H1 (cell line): ENCODE measurements around the gene SBDS. TPM values are rescaled to one million over a fixed set of nuclear protein-coding genes. Genes with fewer than 3 reads are reported as not detected.
"Not testable (repeated sequence)": the region's sequence is repeated elsewhere in the genome, so short reads cannot be mapped to it uniquely, and the experiment has no call there.

Experiments used
- CTCF ChIA-PET: fragments of 300-600 bp; sonication (Branson Sonifier 250); formaldehyde crosslinking; loops from one replicate; lab custom pipeline; 2021; ENCODE audit not compliant: partially characterized antibody; lab: Charles Lee
- POLR2A ChIA-PET: fragments of 300-600 bp; sonication (Branson Sonifier 250); formaldehyde crosslinking; loops from one replicate; lab custom pipeline; 2021; ENCODE audit warnings: inconsistent platforms; ENCODE audit not compliant: partially characterized antibody; lab: Charles Lee
- DNase-seq, 2 experiments: peaks; one replicate each; pipeline versions ENCODE4 v3.0.0 to v3.0.0-alpha.2; 2010 to 2022; ENCODE audit warnings: low spot score in 2 of 2, low read depth in 1 of 2, mixed read lengths in 1 of 2
- FAIRE-seq: peaks from 2 replicates; lab custom pipeline; 2011; peaks lifted over from hg19 to GRCh38; lab: Jason Lieb, UNC
- H2AFZ ChIP-seq: 2 replicates; pipeline ENCODE4 v1.8.1; 2012; ENCODE audit warnings: low read length, inconsistent platforms
- H2AK5ac ChIP-seq: 2 replicates; pipeline ENCODE4 v1.6.1; 2013; ENCODE audit warnings: low read depth, low read length
- H2BK120ac ChIP-seq: replicated peaks from 2 replicates; pipeline ENCODE3; 2013; ENCODE audit warnings: low read depth, low read length, inconsistent platforms
- H2BK12ac ChIP-seq: 2 replicates; pipeline ENCODE4 v1.6.1; 2013; ENCODE audit warnings: low read depth, low read length
- H2BK15ac ChIP-seq: 2 replicates; pipeline ENCODE4 v1.6.1; 2013; ENCODE audit warnings: low read length
- H2BK20ac ChIP-seq: 2 replicates; pipeline ENCODE4 v1.6.1; 2013; ENCODE audit warnings: low read length
- H2BK5ac ChIP-seq: 2 replicates; pipeline ENCODE4 v1.6.1; 2013; ENCODE audit warnings: low read depth, low read length
- H3K14ac ChIP-seq: 2 replicates; pipeline ENCODE4 v1.6.1; 2013; ENCODE audit warnings: inconsistent platforms; ENCODE audit not compliant: insufficient read length
- H3K18ac ChIP-seq: 2 replicates; pipeline ENCODE4 v1.6.1; 2013; ENCODE audit warnings: low read length; ENCODE audit errors: extremely low read depth
- H3K23ac ChIP-seq: 2 replicates; pipeline ENCODE4 v1.6.1; 2013; ENCODE audit warnings: inconsistent platforms; ENCODE audit not compliant: insufficient read length
- H3K23me2 ChIP-seq: 2 replicates; pipeline ENCODE4 v1.6.1; 2013; ENCODE audit warnings: low read depth, low read length
- H3K27ac ChIP-seq: 2 replicates; pipeline ENCODE4 v1.6.1; 2011; ENCODE audit warnings: low read depth, low read length, inconsistent platforms
- H3K27me3 ChIP-seq, 4 experiments: replicated peaks in 1 of 4; 1 replicate in 1 of 4; 2 replicates in 3 of 4; pipeline versions ENCODE4 v1.6.1 to v1.8.1; 2011 to 2013; ENCODE audit warnings: low read length in 3 of 4, mild to moderate bottlenecking in 3 of 4, inconsistent platforms in 2 of 4, mixed read lengths in 2 of 4, moderate library complexity in 1 of 4; ENCODE audit not compliant: control insufficient read depth in 3 of 4, insufficient read depth in 3 of 4; ENCODE audit errors: extremely low read depth in 1 of 4
- H3K36me3 ChIP-seq, 4 experiments: 2 replicates each; pipeline versions ENCODE4 v1.6.1 to v1.8.1; 2011 to 2013; ENCODE audit warnings: mild to moderate bottlenecking in 4 of 4, low read length in 3 of 4, moderate library complexity in 2 of 4, control low read depth in 1 of 4, inconsistent platforms in 1 of 4; ENCODE audit not compliant: insufficient read depth in 4 of 4, control insufficient read depth in 2 of 4
- H3K4ac ChIP-seq: replicated peaks from 2 replicates; pipeline ENCODE3; 2013; ENCODE audit warnings: low read length, low read depth, mixed read lengths, inconsistent platforms; ENCODE audit not compliant: insufficient read length
- H3K4me1 ChIP-seq, 4 experiments: replicated peaks in 1 of 4; 1 replicate in 1 of 4; 2 replicates in 3 of 4; pipeline versions ENCODE4 v1.6.1 to v1.8.1; 2011 to 2013; ENCODE audit warnings: low read length in 3 of 4, inconsistent platforms in 2 of 4, mixed read lengths in 1 of 4; ENCODE audit not compliant: insufficient read depth in 4 of 4, control insufficient read depth in 3 of 4
- H3K4me2 ChIP-seq, 2 experiments: 2 replicates each; pipeline versions ENCODE4 v1.6.1 to v1.8.1; 2011 to 2013; ENCODE audit warnings: low read depth in 2 of 2, low read length in 2 of 2, control low read depth in 1 of 2, inconsistent platforms in 1 of 2, mild to moderate bottlenecking in 1 of 2; ENCODE audit not compliant: insufficient read depth in 1 of 2
- H3K4me3 ChIP-seq, 4 experiments: fragments of 200-600, 300-600 bp in 1 of 4; sonication (generic), shearing (Covaris generic), sonication (Bioruptor Twin) in 1 of 4; 2 replicates each; pipeline versions ENCODE4 v1.5.1 to v1.8.1; 2011 to 2016; ENCODE audit warnings: low read length in 4 of 4, low read depth in 3 of 4, control low read depth in 2 of 4, inconsistent platforms in 2 of 4, mild to moderate bottlenecking in 2 of 4, mixed read lengths in 1 of 4, moderate library complexity in 1 of 4; ENCODE audit not compliant: insufficient read depth in 2 of 4; ENCODE audit errors: extremely low read depth in 1 of 4
- H3K56ac ChIP-seq: replicated peaks from 2 replicates; pipeline ENCODE3; 2013; ENCODE audit warnings: low read depth, mild to moderate bottlenecking, mixed read lengths, low read length, inconsistent platforms; ENCODE audit not compliant: insufficient read length
- H3K79me1 ChIP-seq: 2 replicates; pipeline ENCODE4 v1.6.1; 2013; ENCODE audit warnings: low read depth, low read length, control low read depth
- H3K79me2 ChIP-seq, 2 experiments: 2 replicates each; pipeline versions ENCODE4 v1.6.1 to v1.8.1; 2012 to 2013; ENCODE audit warnings: low read length in 2 of 2, mild to moderate bottlenecking in 2 of 2, inconsistent platforms in 1 of 2; ENCODE audit not compliant: insufficient read depth in 2 of 2, control insufficient read depth in 1 of 2
- H3K9ac ChIP-seq, 4 experiments: replicated peaks in 1 of 4; 1 replicate in 1 of 4; 2 replicates in 3 of 4; pipeline versions ENCODE4 v1.6.1 to v1.8.1; 2011 to 2013; ENCODE audit warnings: low read depth in 3 of 4, low read length in 3 of 4, control low read depth in 2 of 4, mild to moderate bottlenecking in 2 of 4, moderate library complexity in 2 of 4, inconsistent platforms in 1 of 4; ENCODE audit errors: extremely low read depth in 1 of 4
- H3K9me3 ChIP-seq, 2 experiments: 2 replicates each; pipeline versions ENCODE4 v1.6.1 to v1.8.1; 2012 to 2013; ENCODE audit warnings: mild to moderate bottlenecking in 2 of 2, moderate library complexity in 2 of 2, control low read depth in 1 of 2, inconsistent platforms in 1 of 2, low read depth in 1 of 2, low read length in 1 of 2, mixed read lengths in 1 of 2; ENCODE audit not compliant: insufficient read depth in 2 of 2
- H4K20me1 ChIP-seq, 2 experiments: replicated peaks in 1 of 2; 2 replicates each; pipeline versions ENCODE3 to v1.8.1; 2011 to 2013; ENCODE audit warnings: inconsistent platforms in 2 of 2, low read length in 2 of 2, mild to moderate bottlenecking in 1 of 2; ENCODE audit not compliant: insufficient read depth in 2 of 2, control insufficient read depth in 1 of 2
- H4K5ac ChIP-seq: 2 replicates; pipeline ENCODE4 v1.6.1; 2013; ENCODE audit warnings: low read length, low read depth, mixed read lengths, inconsistent platforms; ENCODE audit not compliant: insufficient read length
- H4K8ac ChIP-seq: 2 replicates; pipeline ENCODE4 v1.8.0; 2013; ENCODE audit warnings: mild to moderate bottlenecking, moderate library complexity, low read length, inconsistent platforms; ENCODE audit not compliant: insufficient read depth; ENCODE audit errors: extremely low read depth
- H4K91ac ChIP-seq: replicated peaks from 2 replicates; pipeline ENCODE3; 2013; ENCODE audit warnings: low read length, mixed read lengths, inconsistent platforms; ENCODE audit not compliant: insufficient read length
- WGBS, 2 experiments: shearing (Covaris generic) in 1 of 2; methylation state at CpG; one replicate each; pipeline versions ENCODE4 v1.1.6 to v1.1.7; 2013 to 2015; ENCODE audit warnings: low lambda C conversion rate in 2 of 2, mixed read lengths in 2 of 2, inconsistent platforms in 1 of 2, low coverage in 1 of 2, missing lambda C conversion rate in 1 of 2; ENCODE audit not compliant: insufficient replicate concordance in 2 of 2, insufficient coverage in 1 of 2, insufficient read length in 1 of 2; ENCODE audit errors: extremely low coverage in 1 of 2, missing lambda C conversion rate in 1 of 2; 5-methylcytosine and 5-hydroxymethylcytosine counted together
- polyA plus RNA-seq, 7 experiments: library from polyadenylated mRNA; depleted of rRNA in 3 of 7; stranded (reverse) in 5 of 7; unstranded in 2 of 7; fragments of >200 nt in 5 of 7; fragments of 200-250 nt in 2 of 7; gene quantifications; 1 replicate in 5 of 7; 2 replicates in 1 of 7; 4 replicates in 1 of 7; pipeline versions ENCODE4 v1.2.1 to v1.2.3, GENCODE V29; 2011 to 2013; ENCODE audit warnings: missing spikeins in 2 of 7, mixed read lengths in 2 of 7
- total RNA-seq: library from RNA; stranded (reverse); fragmentation: NEBNext Ultra II Directional; extraction: Animal tissue kit (Norgen Biotek cat#: 25700); gene quantifications from 2 replicates; pipeline ENCODE4 v1.2.1, GENCODE V29; 2021

The SBDS gene
- total and polyA plus RNA-seq, 2 of the 8 experiments (the other 6 are each of a cell fraction or from before 2014, with no cell fraction given) = 8.2 to 27.5 TPM

GRCh38 chr7:66978312-66978711, 17.1 kb downstream of the SBDS start:
- not testable (repeated sequence) for H3K9me3 ChIP-seq, H3K36me3 ChIP-seq, H3K27ac ChIP-seq, H4K8ac ChIP-seq, H3K4me1 ChIP-seq, H2BK12ac ChIP-seq, H3K56ac ChIP-seq, H3K18ac ChIP-seq, DNase-seq, H3K4me3 ChIP-seq, H2BK5ac ChIP-seq, H2BK120ac ChIP-seq, H3K27me3 ChIP-seq, H3K14ac ChIP-seq, H3K23me2 ChIP-seq, H2BK15ac ChIP-seq, H3K9ac ChIP-seq, H4K20me1 ChIP-seq, H3K79me2 ChIP-seq, H3K4me2 ChIP-seq, H2BK20ac ChIP-seq, H2AFZ ChIP-seq, H3K79me1 ChIP-seq, H4K91ac ChIP-seq, H4K5ac ChIP-seq, H3K23ac ChIP-seq, H3K4ac ChIP-seq, H2AK5ac ChIP-seq
- 94% methylated on average over 4 of the region's 5 CpGs; no CpG with 5 or more reads in 1 of the 2 experiments for WGBS, 2 experiments
- peak; percentile 57 for FAIRE-seq
- CTCF ChIA-PET = interaction anchor here (1.1 kb wide), 1 partner anchor 16 kb away, joined by 3 read pairs; no protein-coding TSS in a partner anchor
- POLR2A ChIA-PET = interaction anchor here (0.6 kb wide), 1 partner anchor 498 kb away, joined by 3 read pairs; no protein-coding TSS in a partner anchor
